HG03108 (cell line): Measurements from ENCODE around the gene ZBTB40.

ENCODE experiments used
- ATAC-seq: cut with Tn5 transposase; IDR thresholded peaks from one replicate; pipeline ENCODE4 v1.9.1; 2021; ENCODE audit warnings: moderate library complexity; ENCODE audit not compliant: unreplicated experiment

Gene ZBTB40

GRCh38 chr1:22503721-22504410, 52.2 kb downstream of the ZBTB40 start:
- no peak for ATAC-seq

DNA sequence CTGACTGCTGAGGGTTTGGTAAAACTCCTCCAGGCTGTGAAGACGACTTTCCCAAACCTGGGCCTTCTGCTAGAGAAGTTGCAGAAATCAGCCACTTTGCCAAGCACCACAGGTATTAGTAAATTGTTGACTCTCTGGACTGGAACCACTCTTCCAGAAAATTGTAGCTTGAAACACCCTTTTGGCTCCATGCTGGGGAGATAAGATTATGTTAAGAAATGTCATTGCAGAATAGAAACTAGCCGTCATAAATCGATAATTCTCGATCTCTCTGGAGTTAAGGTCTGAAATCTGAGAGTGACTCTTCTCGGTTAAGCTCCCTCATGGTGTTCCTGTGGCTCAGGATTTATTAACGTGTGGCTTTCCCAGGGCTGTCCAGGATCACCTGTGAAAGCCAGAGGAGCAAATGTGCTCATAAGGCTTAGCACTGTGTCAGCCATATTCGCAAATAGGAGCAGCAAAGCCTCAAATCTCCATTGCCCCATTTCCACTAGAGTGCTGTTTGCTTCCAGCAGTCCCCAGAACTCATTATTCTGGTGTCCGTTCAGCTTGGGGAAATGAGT, 54.6 kb downstream of the ZBTB40 start:
- no peak for ATAC-seq

DNA sequence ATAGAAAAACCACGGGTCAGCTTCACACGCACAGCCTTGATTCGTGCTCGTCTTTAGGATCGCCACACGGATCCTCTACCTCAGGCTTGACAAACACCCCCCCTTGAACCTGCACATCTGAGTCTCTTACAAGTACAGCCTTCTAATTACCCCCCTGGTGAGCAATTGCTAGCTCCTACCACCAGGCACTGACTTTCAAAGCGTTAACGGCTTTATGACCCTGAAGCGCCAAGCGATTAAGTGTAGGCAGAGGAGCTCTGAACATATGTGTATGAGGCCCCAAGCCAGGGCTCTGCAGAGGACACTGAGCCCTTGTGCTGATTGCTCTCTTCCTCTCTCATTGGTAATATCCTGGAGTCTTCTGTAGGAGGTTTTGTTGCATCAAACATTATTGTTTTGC, 55.9 kb downstream of the ZBTB40 start:
- ATAC-seq: no peak

DNA sequence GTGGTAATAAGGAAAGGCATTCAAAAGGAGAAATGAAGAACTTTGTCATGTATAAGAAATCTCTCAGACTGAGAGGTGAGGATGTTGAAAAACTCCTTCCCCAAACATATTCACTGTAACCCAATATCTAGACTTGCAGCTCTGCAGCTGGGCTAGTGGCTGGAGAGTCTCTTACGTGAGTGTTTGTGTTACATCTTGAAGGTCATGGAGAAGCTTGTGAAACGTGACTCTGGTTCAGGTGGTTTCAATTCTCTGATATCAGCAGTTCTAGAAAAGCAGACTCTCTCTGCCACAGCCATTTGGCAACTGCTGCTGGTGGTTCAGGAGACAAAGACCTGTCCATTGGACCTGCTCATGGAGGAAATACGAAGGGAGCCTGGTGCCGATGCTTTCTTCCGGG, 56.7 kb downstream of the ZBTB40 start:
- no peak for ATAC-seq

DNA sequence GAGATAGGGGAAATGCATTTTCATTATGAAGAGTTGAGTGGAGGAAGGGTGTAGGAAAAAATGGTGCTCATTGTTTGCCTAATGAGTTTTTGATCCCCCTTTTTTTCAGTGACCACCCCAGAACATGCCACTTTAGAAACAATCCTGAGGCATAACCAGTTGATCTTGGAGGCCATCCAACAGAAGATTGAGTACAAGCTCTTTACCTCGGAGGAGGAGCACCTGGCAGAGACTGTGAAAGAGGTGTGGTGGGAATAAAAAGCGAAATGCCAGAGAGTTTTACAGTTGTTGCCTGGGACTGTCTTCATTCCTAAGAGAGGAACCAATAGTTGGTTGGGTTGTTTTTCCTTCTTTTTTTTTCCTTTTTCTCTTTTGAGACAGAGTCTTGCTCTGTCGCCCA, 57.3 kb downstream of the ZBTB40 start:
- no peak for ATAC-seq

DNA sequence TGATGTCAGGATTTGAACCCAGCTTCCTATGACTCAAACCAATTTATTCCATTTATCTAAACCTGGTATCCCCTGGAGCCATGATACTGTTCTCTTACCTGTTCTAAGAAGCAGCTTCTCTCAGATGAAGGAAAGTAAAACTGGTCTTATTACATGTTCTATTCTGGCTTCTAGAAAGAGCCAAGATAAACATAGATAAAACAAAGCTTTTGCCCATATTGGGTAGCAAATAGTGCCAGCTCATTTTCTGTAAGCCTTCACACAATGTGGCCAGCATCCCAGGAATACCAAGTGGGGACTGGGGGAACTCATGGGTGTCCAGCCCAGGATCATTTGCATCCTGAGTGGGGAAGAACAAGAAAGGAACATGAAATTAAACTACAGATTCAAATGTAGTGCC, 58.2 kb downstream of the ZBTB40 start:
- ATAC-seq: no peak

- no peak for ATAC-seq
Observed at GRCh38 chr1:22512873-22513272, 61.2 kb downstream of the ZBTB40 start.

DNA sequence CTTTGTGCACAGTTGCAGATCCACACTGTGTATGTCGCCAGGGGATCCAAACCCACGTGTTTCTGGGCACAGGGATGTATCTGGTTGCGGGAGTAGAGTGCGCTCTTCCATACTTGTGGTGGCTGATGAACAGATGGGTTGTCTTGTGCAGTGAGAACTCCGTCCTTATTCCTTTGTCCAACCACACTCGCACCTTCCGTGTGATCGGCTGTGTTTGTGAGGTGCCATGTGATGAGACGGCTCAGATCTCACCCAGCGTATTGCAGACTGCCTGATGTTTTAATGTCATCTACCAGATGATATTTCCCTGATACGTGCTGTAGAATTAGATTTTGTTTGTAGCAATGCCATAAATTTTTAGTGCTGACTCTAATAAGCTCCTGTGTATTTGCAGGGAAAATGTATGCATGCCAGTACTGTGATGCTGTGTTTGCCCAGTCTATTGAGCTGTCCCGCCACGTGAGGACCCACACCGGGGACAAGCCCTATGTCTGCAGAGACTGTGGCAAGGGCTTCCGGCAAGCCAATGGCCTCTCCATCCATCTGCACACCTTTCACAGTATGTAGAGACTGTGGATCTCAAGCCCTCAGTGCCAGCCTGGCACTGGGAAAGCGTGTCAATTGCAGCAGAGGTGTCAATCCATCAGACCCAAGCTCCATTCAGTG, 65.4 kb downstream of the ZBTB40 start:
- ATAC-seq: no peak

DNA sequence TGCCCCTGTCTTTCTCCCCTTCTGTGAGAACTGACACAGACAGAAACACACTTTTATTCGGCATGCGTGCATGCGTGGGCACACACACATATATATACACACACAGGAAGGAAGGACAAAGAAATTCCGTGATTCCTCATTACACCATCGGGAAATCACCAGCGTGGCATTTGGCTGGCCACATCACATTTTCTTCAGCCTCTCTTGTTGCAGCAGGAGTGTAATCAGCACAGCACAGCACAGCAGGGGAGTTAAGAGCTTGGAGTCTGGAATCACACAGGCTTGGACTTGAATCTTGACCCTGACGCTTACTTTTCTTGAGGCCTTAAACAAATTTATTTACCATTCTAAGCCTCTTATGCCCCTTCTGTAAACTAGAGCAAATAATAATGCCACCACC, 66.3 kb downstream of the ZBTB40 start:
- ATAC-seq: no peak

DNA sequence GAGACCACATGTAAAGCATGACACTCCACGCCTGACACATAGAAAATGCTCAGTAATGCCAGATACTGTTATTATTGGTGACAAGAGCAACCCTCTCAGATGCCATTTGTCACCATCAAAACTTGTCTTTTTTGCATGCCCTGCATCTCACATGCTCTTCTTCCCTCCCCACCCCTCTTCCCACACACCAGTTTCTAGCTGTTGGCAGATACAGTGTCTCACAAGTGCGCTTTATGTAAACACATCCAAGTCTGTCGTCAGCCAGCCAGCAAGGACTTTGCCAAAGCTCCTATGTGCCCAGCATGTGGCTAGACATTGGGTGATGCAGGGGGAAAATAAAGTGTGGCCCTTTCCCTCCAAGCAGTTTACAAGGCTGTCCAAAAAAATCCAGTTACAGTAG, 66.7 kb downstream of the ZBTB40 start:
- ATAC-seq: no peak

GRCh38 chr1:22520871-22521270, 69.2 kb downstream of the ZBTB40 start:
- no peak for ATAC-seq

DNA sequence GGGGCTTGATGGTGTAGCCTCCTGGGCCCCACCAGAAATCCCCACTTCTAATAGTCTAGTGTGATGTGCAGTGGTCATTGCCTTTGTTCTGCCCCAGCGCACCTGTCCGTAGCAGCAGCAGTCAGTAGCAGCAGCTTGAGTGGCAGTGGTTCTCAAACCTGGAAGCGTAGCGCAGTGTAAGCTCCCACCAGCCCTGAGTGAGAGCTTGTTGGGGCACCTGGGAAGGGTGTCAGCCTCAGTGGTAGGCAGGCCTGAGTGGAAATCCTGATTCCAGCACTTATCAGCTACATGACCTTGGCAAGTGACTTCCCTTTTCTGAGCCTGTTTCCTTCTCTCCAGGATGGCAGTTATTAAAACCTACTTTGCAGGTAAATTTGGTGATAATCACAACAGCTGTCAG, 70.0 kb downstream of the ZBTB40 start:
- no peak for ATAC-seq

DNA sequence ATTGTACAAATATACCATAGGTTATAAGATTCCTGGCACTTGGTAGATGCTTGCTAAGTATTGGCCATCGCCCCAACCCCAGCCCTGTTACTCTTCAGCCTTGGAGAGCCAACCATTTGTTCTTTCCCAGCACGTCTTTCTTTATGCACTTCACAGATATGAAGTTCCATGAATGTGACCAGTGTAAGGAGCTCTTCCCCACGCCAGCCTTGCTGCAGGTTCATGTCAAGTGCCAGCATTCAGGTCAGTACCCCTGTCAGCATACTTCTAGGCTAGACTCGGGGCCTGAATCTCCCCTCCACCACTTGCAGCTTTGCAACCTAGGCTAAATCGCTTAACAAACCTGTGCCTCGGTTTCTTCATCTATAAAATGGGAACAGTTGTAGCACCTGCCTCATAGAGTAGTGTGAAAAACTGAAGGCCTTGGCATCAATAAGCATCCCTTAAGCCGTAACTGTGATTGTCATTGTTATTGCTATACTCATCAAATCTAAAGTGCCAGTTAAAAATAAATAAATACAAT, 70.6 kb downstream of the ZBTB40 start:
- no peak for ATAC-seq

- ATAC-seq: no peak
Observed at GRCh38 chr1:22524481-22524880, 72.8 kb downstream of the ZBTB40 start.

GRCh38 chr1:22525211-22525610, 73.6 kb downstream of the ZBTB40 start:
- no peak for ATAC-seq

DNA sequence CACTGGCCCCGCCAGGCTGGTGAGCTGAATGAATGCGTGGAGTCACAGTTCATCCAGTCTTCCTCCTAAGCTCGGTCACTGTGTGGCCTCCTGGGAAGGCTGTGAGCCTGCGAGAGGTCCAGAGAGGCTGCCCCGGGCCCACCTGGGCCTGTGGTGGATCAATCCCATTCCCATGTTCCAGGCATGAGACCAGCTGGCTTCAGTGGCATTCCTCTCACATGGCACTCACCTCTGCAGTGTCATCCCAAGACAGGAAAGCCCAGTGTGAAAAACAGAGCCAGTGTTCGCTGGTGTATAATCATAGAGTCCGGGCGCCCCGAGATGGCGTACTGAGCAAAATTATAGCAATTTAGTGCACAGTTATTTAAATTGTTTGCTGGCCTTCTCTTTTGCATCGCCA, 74.0 kb downstream of the ZBTB40 start:
- no peak for ATAC-seq

DNA sequence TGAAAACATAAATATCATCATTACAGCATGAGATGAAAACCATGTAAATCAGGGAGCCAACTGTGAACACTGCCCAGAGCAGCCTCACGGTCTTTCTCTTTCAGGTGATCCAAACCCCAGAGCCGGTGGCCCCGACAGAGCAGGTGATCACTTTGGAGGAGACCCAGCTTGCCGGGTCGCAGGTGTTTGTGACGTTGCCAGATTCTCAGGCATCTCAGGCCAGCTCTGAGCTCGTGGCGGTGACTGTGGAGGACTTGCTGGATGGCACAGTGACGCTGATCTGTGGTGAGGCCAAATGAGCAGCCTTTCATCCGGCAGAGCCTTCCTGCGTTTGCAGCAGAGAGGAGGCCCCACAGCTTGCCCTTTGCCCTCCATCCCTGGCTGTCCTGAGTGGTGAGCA, 74.4 kb downstream of the ZBTB40 start:
- ATAC-seq: no peak

GRCh38 chr1:22526677-22527076, 75.0 kb downstream of the ZBTB40 start:
- no peak for ATAC-seq

DNA sequence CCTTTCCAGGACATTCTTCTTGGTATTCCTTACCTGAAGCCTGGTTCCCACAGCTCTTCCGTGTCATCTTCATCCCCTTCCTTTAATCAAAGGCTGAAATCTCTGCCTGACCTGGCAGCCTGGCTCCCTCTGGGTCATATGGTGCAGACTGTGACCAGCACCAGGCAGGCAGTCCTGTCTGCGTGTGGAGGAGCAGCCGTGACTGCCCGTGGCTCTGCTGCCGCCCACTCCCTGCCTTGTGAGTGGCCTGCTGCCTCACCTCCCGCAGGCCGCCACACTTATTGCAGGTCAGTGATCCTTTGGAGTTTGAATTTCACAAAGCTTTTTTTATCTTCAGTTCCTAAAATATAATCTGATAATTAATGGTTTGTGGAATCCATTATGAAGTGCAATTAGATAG, 75.5 kb downstream of the ZBTB40 start:
- no peak for ATAC-seq

- no peak for ATAC-seq
Observed at GRCh38 chr1:22527555-22528296, 76.1 kb downstream of the ZBTB40 start.

DNA sequence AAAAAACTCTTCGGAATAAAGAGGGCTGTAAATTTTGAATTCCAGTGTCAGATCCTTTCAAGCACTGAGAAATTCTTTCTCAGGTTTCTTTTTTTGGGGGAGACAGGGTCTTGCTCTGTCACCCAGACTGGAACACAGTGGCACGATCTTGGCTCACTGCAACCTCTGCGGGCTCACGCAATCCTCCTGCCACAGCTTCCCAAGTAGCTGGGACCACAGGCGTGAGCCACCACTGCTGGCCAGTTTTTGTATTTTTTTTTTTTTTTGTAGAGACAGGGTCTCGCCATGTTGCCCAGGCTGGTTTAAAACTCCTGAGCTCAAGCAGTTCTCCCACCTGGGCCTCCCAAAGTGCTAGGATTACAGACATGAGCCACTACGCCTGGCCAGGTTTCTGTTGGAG, 76.8 kb downstream of the ZBTB40 start:
- no peak for ATAC-seq
